ENCODE measurements around the gene MTARC2.

Gene MTARC2

GRCh38 chr1:220703305-220703704, 44.8 kb upstream of the MTARC2 start:
- H3K27ac ChIP-seq, result no peak overlapping the region
- TF ChIP-seq ZFX (IDR thresholded peaks at IDR 0.05; ENCODE audit: borderline replicate concordance), result no peak
- no peak for TF ChIP-seq CTCF (IDR thresholded peaks at IDR 0.05)

- TF ChIP-seq ZFX (IDR thresholded peaks at IDR 0.05; ENCODE audit: borderline replicate concordance) (no peak), CTCF (IDR thresholded peaks at IDR 0.05) (no peak)
These were observed 42.3 kb upstream of the MTARC2 start for GRCh38 chr1:220705782-220706181.

GRCh38 chr1:220706480-220706879, 41.6 kb upstream of the MTARC2 start:
- no peak overlapping the region for H3K27ac ChIP-seq
- TF ChIP-seq ZFX (IDR thresholded peaks at IDR 0.05; ENCODE audit: borderline replicate concordance) (no peak), CTCF (IDR thresholded peaks at IDR 0.05) (no peak)

More at GRCh38 chr1:220705782-220706181, 42.3 kb upstream of the MTARC2 start:
- no peak overlapping the region for H3K27ac ChIP-seq

GRCh38 chr1:220707160-220707559, 41.0 kb upstream of the MTARC2 start:
- no peak for TF ChIP-seq CTCF (IDR thresholded peaks at IDR 0.05)
- TF ChIP-seq ZFX (IDR thresholded peaks at IDR 0.05; ENCODE audit: borderline replicate concordance), result no peak
- no peak overlapping the region for H3K27ac ChIP-seq

- TF ChIP-seq ZFX (IDR thresholded peaks at IDR 0.05; ENCODE audit: borderline replicate concordance), result no peak
- TF ChIP-seq CTCF (IDR thresholded peaks at IDR 0.05), result no peak
- H3K27ac ChIP-seq, result no peak overlapping the region
These were observed 39.9 kb upstream of the MTARC2 start for GRCh38 chr1:220708244-220708643.

- TF ChIP-seq ZFX (IDR thresholded peaks at IDR 0.05; ENCODE audit: borderline replicate concordance), result no peak
- no peak for TF ChIP-seq CTCF (IDR thresholded peaks at IDR 0.05)
- H3K27ac ChIP-seq, result no peak overlapping the region
These were observed 39.0 kb upstream of the MTARC2 start for GRCh38 chr1:220708936-220709801.

GRCh38 chr1:220710333-220710732, 37.8 kb upstream of the MTARC2 start:
- H3K27ac ChIP-seq, result no peak overlapping the region
- no peak for TF ChIP-seq CTCF (IDR thresholded peaks at IDR 0.05)
- TF ChIP-seq ZFX (IDR thresholded peaks at IDR 0.05; ENCODE audit: borderline replicate concordance), result no peak

All from 22Rv1 (cell line).